ENCODE measurements around the gene GGACT.
A peak's percentile ranks its signal among the peaks of the same experiment; 100 is the strongest.
"Not testable (repeated sequence)": the region's sequence is repeated elsewhere in the genome, so short reads cannot be mapped to it uniquely, and the experiment has no call there.

Gene GGACT

GRCh38 chr13:100588331-100589177 lies at the start of gene GGACT:
TSS of gene GGACT (minus strand) at chr13:100588789. CDS start at chr13:100532591, 56,198 bp downstream.
- DNase-seq (ENCODE audit: low spot score): peak; percentile 74

GRCh38 chr13:100637796-100638195 lies 49.2 kb upstream of the GGACT start:
- no peak for DNase-seq (ENCODE audit: low spot score)

- DNase-seq (ENCODE audit: low spot score): no peak
Measured at GRCh38 chr13:100637380-100637779, 48.8 kb upstream of the GGACT start.

- no peak for DNase-seq (ENCODE audit: low spot score)
Measured at GRCh38 chr13:100636441-100636840, 47.9 kb upstream of the GGACT start.

GRCh38 chr13:100636004-100636403 lies 47.4 kb upstream of the GGACT start:
- no peak for DNase-seq (ENCODE audit: low spot score)

GRCh38 chr13:100634696-100635095 lies 46.1 kb upstream of the GGACT start:
- no peak for DNase-seq (ENCODE audit: low spot score)

- no peak for DNase-seq (ENCODE audit: low spot score)
Measured at GRCh38 chr13:100633461-100633860, 44.9 kb upstream of the GGACT start.

GRCh38 chr13:100630555-100630954 lies 42.0 kb upstream of the GGACT start:
- DNase-seq (ENCODE audit: low spot score): no peak

GRCh38 chr13:100627120-100627519 lies 38.5 kb upstream of the GGACT start:
- no peak for DNase-seq (ENCODE audit: low spot score)

GRCh38 chr13:100625447-100625846 lies 36.9 kb upstream of the GGACT start:
- no peak for DNase-seq (ENCODE audit: low spot score)

GRCh38 chr13:100620792-100621191 lies 32.2 kb upstream of the GGACT start:
- no peak for DNase-seq (ENCODE audit: low spot score)

GRCh38 chr13:100619940-100620339 lies 31.4 kb upstream of the GGACT start:
- no peak for DNase-seq (ENCODE audit: low spot score)

- not testable (repeated sequence) for DNase-seq (ENCODE audit: low spot score)
Measured at GRCh38 chr13:100618897-100619296, 30.3 kb upstream of the GGACT start.

- DNase-seq (ENCODE audit: low spot score): no peak
Measured at GRCh38 chr13:100613031-100613430, 24.4 kb upstream of the GGACT start.

GRCh38 chr13:100611678-100612492 lies 23.3 kb upstream of the GGACT start:
- DNase-seq (ENCODE audit: low spot score): no peak

- peak; percentile 38 for DNase-seq (ENCODE audit: low spot score)
Measured at GRCh38 chr13:100610391-100611347, 22.1 kb upstream of the GGACT start.

- no peak for DNase-seq (ENCODE audit: low spot score)
Measured at GRCh38 chr13:100608906-100609305, 20.3 kb upstream of the GGACT start.

GRCh38 chr13:100608489-100608888 lies 19.9 kb upstream of the GGACT start:
- no peak for DNase-seq (ENCODE audit: low spot score)

- DNase-seq (ENCODE audit: low spot score): no peak
Measured at GRCh38 chr13:100604918-100605710, 16.5 kb upstream of the GGACT start.

- DNase-seq (ENCODE audit: low spot score): no peak
Measured at GRCh38 chr13:100602493-100603111, 14.0 kb upstream of the GGACT start.

- DNase-seq (ENCODE audit: low spot score): no peak
Measured at GRCh38 chr13:100601716-100602115, 13.1 kb upstream of the GGACT start.

Measured in NAMALWA (cell line).